ENCODE data around the gene RDH12.
A peak's percentile ranks its signal among the peaks of the same experiment; 100 is the strongest.
"Not testable (repeated sequence)": the region's sequence is repeated elsewhere in the genome, so short reads cannot be mapped to it uniquely, and the experiment has no call there.

The RDH12 gene

GRCh38 chr14:67701492-67701891 lies at the start of gene RDH12:
TSS of gene RDH12 (plus strand) at chr14:67701886. CDS start at chr14:67722643, 20,757 bp downstream.
- DNase-seq = not testable (repeated sequence)

- DNase-seq = no peak
These were observed 49.5 kb upstream of the RDH12 start for GRCh38 chr14:67652189-67652588.

GRCh38 chr14:67653651-67654280 lies 47.9 kb upstream of the RDH12 start:
- peak; percentile 96 to 98 for DNase-seq

GRCh38 chr14:67663633-67664032 lies 38.1 kb upstream of the RDH12 start:
- no peak for DNase-seq

GRCh38 chr14:67665868-67666267 lies 35.8 kb upstream of the RDH12 start:
- no peak for DNase-seq

GRCh38 chr14:67666750-67667449 lies 34.8 kb upstream of the RDH12 start:
- peak; percentile 26 to 74 for DNase-seq

GRCh38 chr14:67668559-67668958 lies 33.1 kb upstream of the RDH12 start:
- no peak for DNase-seq

- DNase-seq = no peak
These were observed 28.2 kb upstream of the RDH12 start for GRCh38 chr14:67673451-67673850.

- peak; percentile 81 to 83 for DNase-seq
These were observed 27.6 kb upstream of the RDH12 start for GRCh38 chr14:67674139-67674479.

- DNase-seq = peak; percentile 76 to 85
These were observed 27.0 kb upstream of the RDH12 start, which contains the start of gene VTI1B for GRCh38 chr14:67674480-67675218. TSS of gene VTI1B (minus strand) at chr14:67674632. CDS start at chr14:67674489, 143 bp downstream.

GRCh38 chr14:67675219-67675582 lies 26.5 kb upstream of the RDH12 start:
- DNase-seq = peak in 1 of 2 experiments; percentile 33

GRCh38 chr14:67679006-67679405 lies 22.7 kb upstream of the RDH12 start:
- no peak for DNase-seq

- no peak for DNase-seq
These were observed 21.5 kb upstream of the RDH12 start for GRCh38 chr14:67680121-67680602.

GRCh38 chr14:67680941-67681340 lies 20.7 kb upstream of the RDH12 start:
- DNase-seq = no peak

GRCh38 chr14:67683842-67684241 lies 17.8 kb upstream of the RDH12 start:
- DNase-seq = no peak

GRCh38 chr14:67690011-67690410 lies 11.7 kb upstream of the RDH12 start:
- no peak for DNase-seq

GRCh38 chr14:67694791-67695393 lies 6.8 kb upstream of the RDH12 start:
- peak; percentile 57 to 85 for DNase-seq

- peak; percentile 99 for DNase-seq
These were observed 6.2 kb upstream of the RDH12 start, which contains the start of gene RDH11 for GRCh38 chr14:67695394-67695949. TSS of gene RDH11 (minus strand) at chr14:67695764. CDS start at chr14:67695703, 61 bp downstream.

- no peak for DNase-seq
These were observed 4.7 kb upstream of the RDH12 start for GRCh38 chr14:67697006-67697405.

- DNase-seq = no peak
These were observed 3.5 kb upstream of the RDH12 start for GRCh38 chr14:67698179-67698578.

- DNase-seq = no peak
These were observed 2.3 kb downstream of the RDH12 start for GRCh38 chr14:67703997-67704396.

GRCh38 chr14:67704484-67705089 lies 2.9 kb downstream of the RDH12 start:
- peak; percentile 63 to 84 for DNase-seq
